IPS-20b (cell line): ENCODE data around the gene CACNA2D1.
"Not testable (repeated sequence)": the region's sequence is repeated elsewhere in the genome, so short reads cannot be mapped to it uniquely, and the experiment has no call there.

Experiments
- H3K27ac ChIP-seq: one replicate; pipeline ENCODE4 v1.5.1; 2013; ENCODE audit warnings: low read length
- H3K27me3 ChIP-seq: 2 replicates; pipeline ENCODE4 v1.6.1; 2013; ENCODE audit warnings: mild to moderate bottlenecking, low read length, inconsistent platforms; ENCODE audit not compliant: insufficient read depth
- H3K36me3 ChIP-seq: 2 replicates; pipeline ENCODE4 v1.6.1; 2013; ENCODE audit warnings: low read depth, mild to moderate bottlenecking, inconsistent platforms, low read length, moderate library complexity; ENCODE audit not compliant: insufficient read depth
- H3K4me1 ChIP-seq: 2 replicates; pipeline ENCODE4 v1.6.1; 2013; ENCODE audit warnings: mild to moderate bottlenecking, control low read depth, inconsistent platforms, low read length, moderate library complexity; ENCODE audit not compliant: insufficient read depth
- H3K4me3 ChIP-seq: 2 replicates; pipeline ENCODE4 v1.5.1; 2013; ENCODE audit warnings: mild to moderate bottlenecking, low read length, inconsistent platforms
- H3K9ac ChIP-seq: 2 replicates; pipeline ENCODE4 v1.6.1; 2013; ENCODE audit warnings: low read depth, mild to moderate bottlenecking, inconsistent platforms, low read length, moderate library complexity
- H3K9me3 ChIP-seq: 2 replicates; pipeline ENCODE4 v1.6.1; 2013; ENCODE audit warnings: mild to moderate bottlenecking, low read depth, low read length, inconsistent platforms; ENCODE audit not compliant: insufficient read depth

The CACNA2D1 gene

GRCh38 chr7:82386571-82386970 lies 57.0 kb downstream of the CACNA2D1 start:
- Histone ChIP-seq H3K27me3 (peaks cover 27% of the 10 kb centered on the region; the same call in 1 of the 2 replicates), H3K4me1 (peaks cover 32% of the 10 kb centered on the region)
- not testable (repeated sequence) for H3K4me3 ChIP-seq, H3K27ac ChIP-seq, H3K36me3 ChIP-seq, H3K9ac ChIP-seq, H3K9me3 ChIP-seq

- Histone ChIP-seq H3K27ac (no peak overlapping the region), H3K4me3 (no peak overlapping the region), H3K4me1 (peaks cover 21% of the 10 kb centered on the region; the same call in 1 of the 2 replicates), H3K9me3 (no peaks in the 10 kb centered on the region), H3K36me3 (no peaks in the 10 kb centered on the region), H3K27me3 (peaks cover 27% of the 10 kb centered on the region; the same call in 1 of the 2 replicates), H3K9ac (peak overlapping the region; percentile 2; the same call in 1 of the 2 replicates)
Measured at GRCh38 chr7:82384779-82385178, 58.8 kb downstream of the CACNA2D1 start.

- Histone ChIP-seq H3K4me1 (peaks cover 21% of the 10 kb centered on the region; the same call in 1 of the 2 replicates), H3K27me3 (peaks cover 27% of the 10 kb centered on the region; the same call in 1 of the 2 replicates), H3K9ac (peak overlapping the region; percentile 2; the same call in 1 of the 2 replicates), H3K36me3 (no peaks in the 10 kb centered on the region), H3K27ac (peak overlapping the region; percentile 58), H3K9me3 (no peaks in the 10 kb centered on the region), H3K4me3 (no peak overlapping the region)
Measured at GRCh38 chr7:82384051-82384464, 59.5 kb downstream of the CACNA2D1 start.

- H3K4me1 ChIP-seq: peaks cover 16% of the 10 kb centered on the region; the same call in 1 of the 2 replicates
- no peak overlapping the region for H3K27ac ChIP-seq
- peaks cover 24% of the 10 kb centered on the region; the same call in 1 of the 2 replicates for H3K27me3 ChIP-seq
- H3K36me3 ChIP-seq: no peaks in the 10 kb centered on the region
- H3K9ac ChIP-seq: no peak overlapping the region
- H3K4me3 ChIP-seq: no peak overlapping the region
- H3K9me3 ChIP-seq: no peaks in the 10 kb centered on the region
Measured at GRCh38 chr7:82382276-82382675, 61.3 kb downstream of the CACNA2D1 start.

GRCh38 chr7:82376739-82377138 lies 66.8 kb downstream of the CACNA2D1 start:
- peaks cover 15% of the 10 kb centered on the region for H3K4me1 ChIP-seq

GRCh38 chr7:82375713-82376112 lies 67.9 kb downstream of the CACNA2D1 start:
- Histone ChIP-seq H3K9me3 (no peaks in the 10 kb centered on the region), H3K9ac (no peak overlapping the region), H3K4me1 (peaks cover 15% of the 10 kb centered on the region), H3K27me3 (no peaks in the 10 kb centered on the region; the same call in 1 of the 2 replicates), H3K4me3 (no peak overlapping the region), H3K27ac (no peak overlapping the region), H3K36me3 (no peaks in the 10 kb centered on the region)

More at GRCh38 chr7:82376739-82377138, 66.8 kb downstream of the CACNA2D1 start:
- Histone ChIP-seq H3K36me3 (no peaks in the 10 kb centered on the region), H3K9me3 (no peaks in the 10 kb centered on the region), H3K9ac (no peak overlapping the region), H3K27me3 (no peaks in the 10 kb centered on the region; the same call in 1 of the 2 replicates), H3K27ac (no peak overlapping the region), H3K4me3 (no peak overlapping the region)

GRCh38 chr7:82375129-82375528 lies 68.4 kb downstream of the CACNA2D1 start:
- Histone ChIP-seq H3K4me3 (no peak overlapping the region), H3K9me3 (no peaks in the 10 kb centered on the region), H3K27ac (no peak overlapping the region), H3K4me1 (peaks cover 15% of the 10 kb centered on the region), H3K36me3 (no peaks in the 10 kb centered on the region), H3K27me3 (no peaks in the 10 kb centered on the region; the same call in 1 of the 2 replicates), H3K9ac (no peak overlapping the region)

GRCh38 chr7:82373926-82374635 lies 69.5 kb downstream of the CACNA2D1 start:
- Histone ChIP-seq H3K4me3 (no peak overlapping the region), H3K4me1 (peaks cover 15% of the 10 kb centered on the region), H3K9ac (no peak overlapping the region), H3K27me3 (no peaks in the 10 kb centered on the region; the same call in 1 of the 2 replicates), H3K36me3 (no peaks in the 10 kb centered on the region), H3K9me3 (no peaks in the 10 kb centered on the region), H3K27ac (no peak overlapping the region)

GRCh38 chr7:82364671-82365070 lies 78.9 kb downstream of the CACNA2D1 start:
- Histone ChIP-seq H3K27ac (no peak overlapping the region), H3K4me3 (no peak overlapping the region), H3K9me3 (no peaks in the 10 kb centered on the region), H3K9ac (no peak overlapping the region), H3K4me1 (peaks cover 16% of the 10 kb centered on the region; the same call in 1 of the 2 replicates), H3K27me3 (no peaks in the 10 kb centered on the region), H3K36me3 (no peaks in the 10 kb centered on the region)

GRCh38 chr7:82364048-82364447 lies 79.5 kb downstream of the CACNA2D1 start:
- no peaks in the 10 kb centered on the region for H3K27me3 ChIP-seq
- H3K4me3 ChIP-seq: no peak overlapping the region
- no peak overlapping the region for H3K27ac ChIP-seq
- no peaks in the 10 kb centered on the region for H3K9me3 ChIP-seq
- H3K36me3 ChIP-seq: no peaks in the 10 kb centered on the region
- H3K4me1 ChIP-seq: peaks cover 16% of the 10 kb centered on the region; the same call in 1 of the 2 replicates
- no peak overlapping the region for H3K9ac ChIP-seq

- H3K36me3 ChIP-seq: no peaks in the 10 kb centered on the region
- H3K4me1 ChIP-seq: peaks cover 20% of the 10 kb centered on the region; the same call in 1 of the 2 replicates
- H3K27me3 ChIP-seq: no peaks in the 10 kb centered on the region
- no peaks in the 10 kb centered on the region for H3K9me3 ChIP-seq
- no peak overlapping the region for H3K9ac ChIP-seq
- 0 out of 2 replicates have a peak overlapping the region, but pooled peaks have one; percentile 11 for H3K4me3 ChIP-seq
- H3K27ac ChIP-seq: no peak overlapping the region
Measured at GRCh38 chr7:82362129-82362706, 81.4 kb downstream of the CACNA2D1 start.
